Mammary epithelial cell (primary cell): Measurements from ENCODE around the gene IQCK.

ENCODE experiments used
- EZH2 ChIP-seq: IDR thresholded peaks from 2 replicates; pipeline ENCODE4 v1.6.1; 2012; ENCODE audit warnings: low read length, inconsistent platforms, borderline replicate concordance
- TF ChIP-seq, protein P1 (sequence below), 2 donors: IDR thresholded peaks in 1 of 2; conservative IDR thresholded peaks in 1 of 2; 2 replicates each; pipeline ENCODE4 v1.5.1; 2011 to 2012; ENCODE audit warnings: inconsistent platforms in 2 of 2, low read length in 2 of 2, mild to moderate bottlenecking in 2 of 2, control low read depth in 1 of 2, low read depth in 1 of 2; ENCODE audit not compliant: insufficient read depth in 1 of 2; ENCODE audit errors: extremely low read depth in 1 of 2

DNA sequence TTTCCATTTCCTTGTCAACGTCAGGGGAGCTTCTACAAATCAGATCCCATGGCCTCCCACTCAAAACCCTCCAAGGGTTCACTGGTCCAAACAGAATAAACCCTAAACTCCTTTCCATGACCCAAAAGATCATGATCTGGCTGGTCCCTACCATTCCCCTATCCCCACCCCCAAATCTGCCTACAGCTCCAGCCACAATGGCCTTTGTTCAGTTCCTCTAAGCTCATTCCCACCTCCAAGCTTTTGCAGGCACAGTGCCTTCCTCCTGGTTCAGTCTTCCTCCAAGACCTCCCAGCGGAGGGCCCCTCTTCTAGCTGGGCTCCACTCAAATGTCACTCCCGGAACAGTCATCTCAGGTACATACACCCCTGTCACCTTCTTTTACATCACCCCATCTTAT, 164.6 kb downstream of the IQCK start:
- TF ChIP-seq, protein P1, sequence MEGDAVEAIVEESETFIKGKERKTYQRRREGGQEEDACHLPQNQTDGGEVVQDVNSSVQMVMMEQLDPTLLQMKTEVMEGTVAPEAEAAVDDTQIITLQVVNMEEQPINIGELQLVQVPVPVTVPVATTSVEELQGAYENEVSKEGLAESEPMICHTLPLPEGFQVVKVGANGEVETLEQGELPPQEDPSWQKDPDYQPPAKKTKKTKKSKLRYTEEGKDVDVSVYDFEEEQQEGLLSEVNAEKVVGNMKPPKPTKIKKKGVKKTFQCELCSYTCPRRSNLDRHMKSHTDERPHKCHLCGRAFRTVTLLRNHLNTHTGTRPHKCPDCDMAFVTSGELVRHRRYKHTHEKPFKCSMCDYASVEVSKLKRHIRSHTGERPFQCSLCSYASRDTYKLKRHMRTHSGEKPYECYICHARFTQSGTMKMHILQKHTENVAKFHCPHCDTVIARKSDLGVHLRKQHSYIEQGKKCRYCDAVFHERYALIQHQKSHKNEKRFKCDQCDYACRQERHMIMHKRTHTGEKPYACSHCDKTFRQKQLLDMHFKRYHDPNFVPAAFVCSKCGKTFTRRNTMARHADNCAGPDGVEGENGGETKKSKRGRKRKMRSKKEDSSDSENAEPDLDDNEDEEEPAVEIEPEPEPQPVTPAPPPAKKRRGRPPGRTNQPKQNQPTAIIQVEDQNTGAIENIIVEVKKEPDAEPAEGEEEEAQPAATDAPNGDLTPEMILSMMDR (conservative IDR thresholded peaks at IDR 0.05 in 1 of 2, IDR thresholded peaks at IDR 0.05 in 1 of 2; ENCODE audit: extremely low read depth in 1 of 2, insufficient read depth in 1 of 2, low read depth in 1 of 2, low read length in 2 of 2): no peak
- no peak for TF ChIP-seq EZH2
